Fibroblast of skin of left quadriceps (primary cell): Measurements from ENCODE around the gene CCDC127.

Source experiments
- DNase-seq, 2 experiments: peaks; one replicate each; pipeline ENCODE4 v3.0.0-alpha.2; 2013; ENCODE audit warnings: low read depth in 2 of 2

CCDC127 gene

GRCh38 chr5:159448-160172 is 58.3 kb downstream of the CCDC127 start:
- peak; percentile 53 to 56 for DNase-seq

- DNase-seq: no peak
Measured at GRCh38 chr5:158807-159447, 59.0 kb downstream of the CCDC127 start.

- DNase-seq: no peak
Measured at GRCh38 chr5:157801-158200, 60.2 kb downstream of the CCDC127 start.

GRCh38 chr5:157126-157715 is 60.7 kb downstream of the CCDC127 start:
- DNase-seq: no peak

GRCh38 chr5:156411-157072 is 61.4 kb downstream of the CCDC127 start:
- no peak for DNase-seq

GRCh38 chr5:155651-156410 is 62.1 kb downstream of the CCDC127 start:
- DNase-seq: no peak

- no peak for DNase-seq
Measured at GRCh38 chr5:154826-155225, 63.1 kb downstream of the CCDC127 start.

GRCh38 chr5:154236-154635 is 63.7 kb downstream of the CCDC127 start:
- no peak for DNase-seq

GRCh38 chr5:153256-153655 is 64.7 kb downstream of the CCDC127 start:
- DNase-seq: no peak

- no peak for DNase-seq
Measured at GRCh38 chr5:152077-152476, 65.9 kb downstream of the CCDC127 start.

- DNase-seq: no peak
Measured at GRCh38 chr5:150746-151145, 67.2 kb downstream of the CCDC127 start.

- no peak for DNase-seq
Measured at GRCh38 chr5:149745-150485, 68.0 kb downstream of the CCDC127 start.

- DNase-seq: no peak
Measured at GRCh38 chr5:147751-148150, 70.2 kb downstream of the CCDC127 start.
